Right kidney (tissue), 1 donor: ENCODE results near the gene OLFM1.

Experiments
- DNase-seq: peaks from one replicate; pipeline ENCODE4 v3.0.0-alpha.2; 2016

The OLFM1 gene

GRCh38 chr9:135076143-135076875 lies 11.2 kb upstream of the OLFM1 start:
- no peak for DNase-seq

GRCh38 chr9:135076876-135077430 lies 10.5 kb upstream of the OLFM1 start:
- DNase-seq = no peak

GRCh38 chr9:135077497-135078200 lies 9.8 kb upstream of the OLFM1 start:
- DNase-seq = peak; percentile 51

GRCh38 chr9:135078361-135078821 lies 9.1 kb upstream of the OLFM1 start:
- no peak for DNase-seq

- no peak for DNase-seq
These were observed 8.4 kb upstream of the OLFM1 start for GRCh38 chr9:135079018-135079417.

GRCh38 chr9:135079676-135080075 lies 7.8 kb upstream of the OLFM1 start:
- no peak for DNase-seq

- no peak for DNase-seq
These were observed 6.9 kb upstream of the OLFM1 start for GRCh38 chr9:135080286-135081263.

- no peak for DNase-seq
These were observed 6.2 kb upstream of the OLFM1 start for GRCh38 chr9:135081264-135081660.

GRCh38 chr9:135081731-135082130 lies 5.7 kb upstream of the OLFM1 start:
- DNase-seq = no peak

GRCh38 chr9:135082536-135082935 lies 4.9 kb upstream of the OLFM1 start:
- no peak for DNase-seq

GRCh38 chr9:135083241-135083810 lies 4.1 kb upstream of the OLFM1 start:
- no peak for DNase-seq

- DNase-seq = no peak
These were observed 3.6 kb upstream of the OLFM1 start for GRCh38 chr9:135083831-135084230.

- no peak for DNase-seq
These were observed 3.2 kb upstream of the OLFM1 start for GRCh38 chr9:135084262-135084661.

- DNase-seq = no peak
These were observed 2.3 kb upstream of the OLFM1 start for GRCh38 chr9:135084881-135085760.

GRCh38 chr9:135085830-135086546 lies 1.5 kb upstream of the OLFM1 start:
- peak; percentile 79 for DNase-seq

GRCh38 chr9:135086597-135087488 lies 625 bp upstream of the OLFM1 start:
- DNase-seq = peak; percentile 58

- DNase-seq = no peak
These were observed 455 bp downstream of the OLFM1 start for GRCh38 chr9:135087899-135088347.

GRCh38 chr9:135088348-135088978 lies 995 bp downstream of the OLFM1 start:
- DNase-seq = no peak
